Epidermal melanocyte (primary cell): ENCODE results near the gene AK1.
"Not testable (repeated sequence)": the region's sequence is repeated elsewhere in the genome, so short reads cannot be mapped to it uniquely, and the experiment has no call there.

Experiments
- DNase-seq: peaks from one replicate; pipeline ENCODE4 v3.0.0; 2011; ENCODE audit warnings: low spot score; ENCODE audit not compliant: insufficient read length

The AK1 gene

GRCh38 chr9:127884976-127885490 lies 7.6 kb upstream of the AK1 start:
- DNase-seq = no peak

GRCh38 chr9:127884427-127884911 lies 7.0 kb upstream of the AK1 start:
- DNase-seq = no peak

DNA sequence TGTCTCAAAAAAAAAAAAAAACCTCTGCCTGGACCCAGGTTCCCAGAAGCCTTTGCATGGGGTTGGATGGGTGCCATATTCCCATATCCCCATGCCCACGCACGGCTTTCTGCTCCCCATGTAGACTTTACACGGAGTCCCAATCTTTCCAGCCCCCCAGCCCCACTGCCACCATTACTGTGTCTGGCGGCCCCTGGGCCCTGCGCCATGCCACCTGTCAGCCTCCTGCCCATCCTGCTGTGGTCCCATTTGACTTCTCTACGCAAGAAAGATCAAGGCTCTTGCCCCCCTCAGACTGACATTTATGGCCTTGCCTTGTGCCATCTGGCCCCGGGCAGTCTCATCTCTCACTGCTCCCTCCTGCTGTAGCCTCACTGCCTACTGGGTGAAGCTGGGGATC lies 6.5 kb upstream of the AK1 start:
- no peak for DNase-seq

GRCh38 chr9:127881715-127882114 lies 4.2 kb upstream of the AK1 start:
- DNase-seq = not testable (repeated sequence)

DNA sequence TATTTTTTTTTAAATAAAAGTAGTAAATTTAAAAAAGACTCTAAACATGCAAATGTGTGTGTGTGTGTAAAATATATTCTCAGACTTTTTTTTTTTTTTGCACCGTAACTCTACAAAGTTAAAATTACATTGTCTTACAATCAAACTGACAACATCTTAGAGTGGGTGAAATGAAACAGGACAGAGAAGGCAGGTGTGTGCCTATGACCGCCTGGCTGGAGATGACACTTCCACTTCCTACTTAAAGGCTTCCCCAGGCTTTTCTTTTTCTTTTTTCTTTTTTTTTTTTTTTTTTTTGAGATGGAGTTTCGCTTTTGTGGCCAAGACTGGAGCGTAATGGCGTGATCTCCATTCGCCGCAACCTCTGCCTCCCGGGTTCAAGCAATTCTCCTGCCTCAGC lies 2.7 kb upstream of the AK1 start:
- no peak for DNase-seq

GRCh38 chr9:127878652-127879390 lies 1.3 kb upstream of the AK1 start:
- DNase-seq = no peak

GRCh38 chr9:127878001-127878651 lies 651 bp upstream of the AK1 start:
- DNase-seq = no peak

DNA sequence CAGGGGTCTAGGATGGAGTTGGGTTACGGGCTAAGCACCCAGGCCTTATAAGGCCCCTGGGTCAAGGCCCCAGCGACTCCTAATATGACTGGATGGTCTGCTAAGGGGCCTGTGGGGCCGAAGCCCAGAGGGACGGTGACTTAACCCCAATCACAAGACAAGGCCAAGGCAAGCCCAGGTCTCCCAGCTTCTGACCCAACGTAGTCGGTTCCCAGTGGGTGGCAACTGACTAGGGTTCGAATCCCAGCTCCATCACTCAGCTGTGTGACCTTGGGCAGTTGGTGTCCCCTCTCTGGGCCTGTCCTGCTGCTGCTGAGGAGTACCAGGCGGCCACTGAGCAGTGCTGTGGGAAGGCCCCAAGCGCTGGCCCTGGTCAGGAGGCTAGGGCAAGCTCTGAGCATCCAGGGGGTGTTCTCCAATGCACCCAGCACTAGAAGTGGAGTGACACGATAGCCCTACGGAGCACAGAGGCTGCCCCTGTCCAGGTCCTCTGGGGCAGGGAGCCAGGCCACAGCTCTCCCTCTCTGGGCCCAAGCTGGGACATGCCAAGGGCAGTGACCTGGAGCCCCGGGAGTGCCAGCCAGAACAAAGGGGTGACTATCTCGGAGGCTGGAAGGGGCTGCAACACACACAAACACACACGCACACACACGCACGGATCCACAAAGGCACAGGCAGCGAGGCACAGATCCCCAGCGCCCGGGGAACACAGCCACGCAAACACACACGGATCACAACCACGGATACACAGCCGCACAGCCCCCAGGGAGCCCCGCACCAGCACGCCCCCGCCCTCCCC lies 512 bp downstream of the AK1 start:
- DNase-seq = peak; percentile 31

DNA sequence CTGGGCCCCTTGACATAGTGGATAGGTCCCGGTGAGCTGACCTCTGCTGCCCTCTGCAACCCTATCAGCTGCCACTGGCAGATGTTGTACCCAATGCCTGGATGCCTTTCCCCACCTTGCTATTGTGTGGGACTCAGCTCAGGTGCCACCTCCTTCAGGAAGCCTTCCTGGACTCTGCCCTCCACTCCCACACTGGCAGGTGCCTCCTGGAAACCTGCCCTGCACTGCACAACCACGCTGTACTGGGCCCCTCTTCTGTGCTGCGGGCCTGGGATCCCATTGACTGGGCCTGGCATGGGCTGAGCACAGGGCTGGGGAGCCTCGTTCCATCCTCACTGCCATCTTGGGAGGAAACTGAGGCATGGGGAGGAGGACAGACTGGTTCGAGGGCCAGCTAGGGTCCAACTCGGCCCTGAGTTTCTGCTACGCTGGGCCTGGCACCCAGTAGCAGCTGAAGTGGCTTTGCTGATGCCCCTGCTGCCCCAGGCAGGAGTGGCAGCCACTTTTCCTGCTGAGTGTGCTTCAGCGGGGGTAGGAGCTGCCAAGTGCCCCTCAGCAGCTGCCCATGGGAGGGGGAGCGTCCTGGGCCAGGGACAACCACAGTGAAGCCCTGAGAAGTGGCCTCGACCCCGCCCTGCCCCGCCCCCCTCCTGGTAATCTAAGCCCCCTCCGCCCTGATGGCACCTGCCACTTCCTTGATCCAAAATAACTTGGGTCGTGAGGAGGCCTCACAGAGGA lies 1.3 kb downstream of the AK1 start:
- no peak for DNase-seq

DNA sequence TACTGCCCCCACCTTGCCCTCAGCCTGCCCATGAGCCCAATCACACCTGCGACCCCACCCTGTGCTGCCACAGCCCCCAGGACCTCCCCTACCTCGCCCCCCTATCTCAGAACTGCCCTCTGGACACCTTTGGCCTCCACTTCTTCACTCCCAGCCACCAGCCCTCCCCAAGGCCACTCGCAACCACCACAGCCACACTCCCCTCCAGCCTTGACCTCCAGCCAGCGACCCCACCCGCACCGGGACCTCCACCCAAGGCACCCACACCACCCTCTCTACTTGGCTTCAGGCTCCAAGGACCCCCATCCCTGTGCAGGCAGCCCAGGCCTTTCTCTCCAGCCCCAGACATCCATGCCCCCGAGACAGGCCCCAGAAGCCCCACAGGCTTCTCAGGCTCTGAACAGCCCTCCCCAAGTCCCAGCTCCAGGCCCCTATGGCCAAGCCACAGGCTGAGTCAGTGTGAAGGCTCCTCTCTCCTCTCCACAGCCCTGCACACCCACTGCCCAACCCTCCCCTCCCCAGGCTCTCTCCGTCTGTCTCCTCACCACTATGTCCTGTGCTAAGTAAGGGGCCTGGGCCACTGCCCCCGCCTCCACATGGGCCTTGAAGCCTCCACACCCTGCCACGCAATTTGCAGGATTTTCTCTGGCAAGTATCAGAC lies 2.0 kb downstream of the AK1 start:
- DNase-seq = no peak

- DNase-seq = no peak
These were observed 2.9 kb downstream of the AK1 start for GRCh38 chr9:127874301-127875221.

GRCh38 chr9:127873886-127874285 lies 3.6 kb downstream of the AK1 start:
- peak; percentile 38 for DNase-seq

DNA sequence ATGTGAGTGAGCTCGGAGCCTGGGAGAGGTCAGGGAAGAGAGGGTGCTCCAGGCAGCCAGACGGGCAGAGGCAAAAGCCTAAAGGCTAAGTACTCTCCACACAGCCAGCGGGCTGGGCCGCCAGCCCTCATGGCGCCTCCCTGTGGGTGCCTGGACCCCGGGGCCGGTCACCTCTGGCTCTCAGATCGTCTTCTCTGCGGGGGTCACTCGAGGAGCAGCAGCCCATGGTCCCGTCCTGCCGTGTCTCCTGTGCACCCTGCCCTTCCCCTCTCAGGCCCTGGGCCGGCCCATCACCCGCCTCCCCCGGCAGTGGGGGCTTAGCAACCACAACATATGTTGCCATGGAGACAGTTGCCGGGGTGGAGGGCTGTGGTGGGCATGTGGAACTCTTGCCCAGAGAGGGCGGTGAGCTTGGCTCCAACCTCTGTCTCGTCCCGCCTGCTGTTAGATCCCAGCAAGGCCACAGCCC lies 4.2 kb downstream of the AK1 start:
- no peak for DNase-seq

GRCh38 chr9:127872369-127873222 lies 4.9 kb downstream of the AK1 start:
- DNase-seq = no peak

- DNase-seq = no peak
These were observed 5.9 kb downstream of the AK1 start for GRCh38 chr9:127871531-127871930.

- DNase-seq = no peak
These were observed 6.6 kb downstream of the AK1 start for GRCh38 chr9:127870887-127871286.

- DNase-seq = not testable (repeated sequence)
These were observed 7.4 kb downstream of the AK1 start for GRCh38 chr9:127870153-127870491.

DNA sequence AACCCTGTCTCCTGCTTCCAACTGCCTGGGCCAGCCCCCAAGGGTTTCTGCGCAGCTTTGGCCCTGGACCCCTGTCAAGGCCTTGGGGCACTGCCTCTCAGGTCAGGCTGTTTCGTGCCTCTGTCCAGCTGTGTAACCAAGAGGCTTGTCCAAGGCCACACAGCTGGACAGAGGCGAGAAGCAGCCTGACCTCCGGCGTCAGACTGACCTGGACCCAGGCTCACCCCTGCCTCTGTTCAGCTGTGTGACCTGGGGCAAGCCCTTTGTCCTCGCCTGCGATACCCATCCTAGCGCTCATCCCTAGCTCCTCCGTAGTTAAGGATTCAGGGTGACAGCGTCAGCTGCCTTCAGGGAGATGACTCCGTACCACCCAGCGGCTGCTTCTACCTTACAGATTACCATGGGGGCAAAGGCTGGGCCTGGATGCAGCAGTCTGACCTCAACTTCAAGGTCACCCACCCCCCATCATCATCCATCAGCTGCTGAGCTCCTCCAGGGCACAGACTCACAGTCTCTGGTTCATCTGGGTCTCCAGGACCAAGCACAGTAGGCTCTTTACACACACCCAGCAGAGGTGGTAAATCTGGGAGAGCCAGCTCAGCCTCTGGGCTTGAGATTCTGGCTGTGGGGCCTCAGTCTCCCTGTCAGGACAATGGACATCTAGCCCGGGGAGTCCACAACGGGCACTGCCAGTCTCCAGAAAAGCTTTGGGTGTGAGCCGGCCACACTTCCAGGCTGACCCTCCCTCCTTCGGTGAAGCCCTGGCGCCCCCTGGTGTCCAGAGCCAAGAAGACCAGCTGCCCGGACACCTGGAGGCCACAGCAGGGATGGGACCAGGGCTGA lies 7.9 kb downstream of the AK1 start:
- DNase-seq = peak; percentile 95
